Chondrocyte (in vitro differentiated cells): ENCODE measurements around the gene HPCAL4. TPM values are rescaled to one million over a fixed set of nuclear protein-coding genes. Genes with fewer than 3 reads are reported as not detected.

Experiments used
- DNase-seq: peaks from one replicate; pipeline ENCODE4 v3.0.0; 2021; ENCODE audit warnings: mixed read lengths, low spot score
- H3K27ac Mint-ChIP-seq: one replicate; pipeline ENCODE4 v1.8.0; 2021; ENCODE audit warnings: mild to moderate bottlenecking, moderate library complexity, mixed read lengths; ENCODE audit not compliant: unreplicated experiment
- H3K27me3 Mint-ChIP-seq: 2 replicates; pipeline ENCODE4 v1.8.0; 2021; ENCODE audit warnings: low read depth, mixed read lengths
- H3K36me3 Mint-ChIP-seq: 2 replicates; pipeline ENCODE4 v1.8.0; 2021; ENCODE audit warnings: low read depth, mixed read lengths
- H3K4me1 Mint-ChIP-seq: 2 replicates; pipeline ENCODE4 v1.8.0; 2021; ENCODE audit warnings: low read depth, mild to moderate bottlenecking, mixed read lengths
- H3K4me3 Mint-ChIP-seq: one replicate; pipeline ENCODE4 v1.8.0; 2021; ENCODE audit warnings: mild to moderate bottlenecking, moderate library complexity, mixed read lengths; ENCODE audit not compliant: unreplicated experiment
- H3K9me3 Mint-ChIP-seq: 2 replicates; pipeline ENCODE4 v1.8.0; 2021; ENCODE audit warnings: low read depth, mixed read lengths
- total RNA-seq: library from RNA; stranded (reverse); gene quantifications from 3 replicates; pipeline ENCODE4 v1.2.1, GENCODE V29; 2021
- TF ChIP-seq, protein P1 (sequence below): fragments of 200-600 bp; sonication (generic); IDR thresholded peaks from 2 replicates; pipeline ENCODE4 v1.5.0; 2021; ENCODE audit warnings: antibody characterized with exemption, mild to moderate bottlenecking, moderate library complexity

Gene HPCAL4
- total RNA-seq, 1 donor from 2014 or later, result not detected

DNA sequence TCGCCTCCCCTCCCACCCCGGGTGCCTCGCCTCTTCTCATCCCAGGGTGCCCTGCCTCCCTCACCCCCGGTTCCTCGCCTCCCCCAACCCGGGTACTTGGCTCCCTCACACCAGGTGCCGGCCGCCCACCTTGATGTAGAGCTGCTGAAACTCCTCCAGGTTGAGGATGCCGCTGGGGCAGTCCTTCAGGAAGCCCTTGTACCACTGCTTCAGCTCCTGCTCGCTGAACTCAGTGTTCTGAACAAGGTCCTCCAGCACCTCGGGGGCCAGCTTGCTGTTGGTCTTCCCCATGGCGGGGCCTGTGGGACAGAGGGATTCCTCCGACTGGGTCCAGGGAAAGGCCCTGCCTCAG lies 6.9 kb downstream of the HPCAL4 start:
- H3K27me3 Mint-ChIP-seq, result peaks cover 64% of the 10 kb centered on the region
- DNase-seq, result peak; percentile 90
- no peaks in the 10 kb centered on the region for H3K9me3 Mint-ChIP-seq
- no peak overlapping the region for H3K27ac Mint-ChIP-seq
- peaks cover 2% of the 10 kb centered on the region for H3K36me3 Mint-ChIP-seq
- TF ChIP-seq, protein P1, sequence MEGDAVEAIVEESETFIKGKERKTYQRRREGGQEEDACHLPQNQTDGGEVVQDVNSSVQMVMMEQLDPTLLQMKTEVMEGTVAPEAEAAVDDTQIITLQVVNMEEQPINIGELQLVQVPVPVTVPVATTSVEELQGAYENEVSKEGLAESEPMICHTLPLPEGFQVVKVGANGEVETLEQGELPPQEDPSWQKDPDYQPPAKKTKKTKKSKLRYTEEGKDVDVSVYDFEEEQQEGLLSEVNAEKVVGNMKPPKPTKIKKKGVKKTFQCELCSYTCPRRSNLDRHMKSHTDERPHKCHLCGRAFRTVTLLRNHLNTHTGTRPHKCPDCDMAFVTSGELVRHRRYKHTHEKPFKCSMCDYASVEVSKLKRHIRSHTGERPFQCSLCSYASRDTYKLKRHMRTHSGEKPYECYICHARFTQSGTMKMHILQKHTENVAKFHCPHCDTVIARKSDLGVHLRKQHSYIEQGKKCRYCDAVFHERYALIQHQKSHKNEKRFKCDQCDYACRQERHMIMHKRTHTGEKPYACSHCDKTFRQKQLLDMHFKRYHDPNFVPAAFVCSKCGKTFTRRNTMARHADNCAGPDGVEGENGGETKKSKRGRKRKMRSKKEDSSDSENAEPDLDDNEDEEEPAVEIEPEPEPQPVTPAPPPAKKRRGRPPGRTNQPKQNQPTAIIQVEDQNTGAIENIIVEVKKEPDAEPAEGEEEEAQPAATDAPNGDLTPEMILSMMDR, result no peak
- no peak overlapping the region for H3K4me3 Mint-ChIP-seq
- H3K4me1 Mint-ChIP-seq, result no peaks in the 10 kb centered on the region

DNA sequence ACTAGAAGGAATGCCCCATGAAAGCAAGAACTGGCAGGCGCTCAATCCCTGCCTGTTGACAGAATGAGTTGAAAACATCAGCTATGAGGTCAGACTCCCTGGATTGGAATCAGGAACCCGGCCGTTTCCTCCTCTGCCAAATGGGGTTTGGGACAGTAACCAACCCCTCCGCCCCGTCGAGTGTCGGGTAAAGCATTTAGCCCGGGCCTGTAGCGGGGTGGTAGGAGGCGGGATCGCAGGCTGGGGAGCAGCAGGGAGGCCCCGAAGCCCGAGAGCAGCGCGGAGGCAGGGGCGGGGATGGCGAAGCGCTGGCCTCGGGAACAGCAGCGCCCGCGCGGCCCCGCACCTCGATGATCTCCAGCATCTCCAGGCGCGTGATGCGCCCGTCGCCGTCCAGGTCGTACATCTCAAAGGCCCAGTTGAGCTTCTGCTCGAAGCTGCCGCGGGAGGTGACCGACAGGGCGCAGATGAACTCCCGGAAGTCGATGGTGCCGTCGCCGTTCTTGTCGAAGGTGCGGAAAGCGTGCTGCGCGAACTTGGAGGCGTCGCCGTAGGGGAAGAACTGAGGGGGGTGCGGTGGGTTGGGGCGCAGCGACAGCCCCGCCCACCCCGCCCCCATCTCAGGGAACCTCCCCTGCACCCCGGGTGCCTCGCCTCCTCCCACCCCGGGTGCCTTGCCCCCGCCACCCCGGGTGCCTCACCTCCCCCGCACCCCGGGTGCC lies 7.5 kb downstream of the HPCAL4 start:
- H3K4me1 Mint-ChIP-seq, result no peaks in the 10 kb centered on the region
- H3K4me3 Mint-ChIP-seq, result no peak overlapping the region
- TF ChIP-seq, protein P1, result no peak
- peaks cover 2% of the 10 kb centered on the region for H3K36me3 Mint-ChIP-seq
- H3K27me3 Mint-ChIP-seq, result peaks cover 59% of the 10 kb centered on the region
- H3K27ac Mint-ChIP-seq, result no peak overlapping the region
- peak; percentile 78 for DNase-seq
- no peaks in the 10 kb centered on the region for H3K9me3 Mint-ChIP-seq

DNA sequence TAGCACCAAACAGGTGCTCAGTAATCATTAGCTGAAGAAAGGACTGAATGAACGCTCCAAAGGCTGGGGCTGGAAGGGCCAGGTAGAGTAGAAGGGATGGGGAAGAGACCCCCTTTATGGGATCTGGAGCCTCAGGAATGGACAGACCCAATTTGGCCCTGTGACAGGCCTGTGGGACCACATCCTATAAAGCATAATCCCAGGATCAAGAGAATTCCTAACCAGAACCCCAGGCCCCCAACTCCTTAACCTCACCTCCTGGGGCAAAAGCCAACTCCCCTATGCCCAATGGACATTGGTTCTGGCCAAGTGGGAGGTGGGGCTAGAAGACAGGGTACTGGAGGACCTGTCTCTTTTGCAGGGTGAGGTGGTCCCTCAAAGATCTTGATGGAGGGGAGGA lies 9.2 kb downstream of the HPCAL4 start:
- Mint-ChIP-seq H3K27ac (no peak overlapping the region), H3K9me3 (no peaks in the 10 kb centered on the region), H3K4me1 (no peaks in the 10 kb centered on the region), H3K4me3 (no peak overlapping the region), H3K36me3 (peaks cover 2% of the 10 kb centered on the region), H3K27me3 (peaks cover 43% of the 10 kb centered on the region)
- TF ChIP-seq, protein P1, result no peak
- peak; percentile 10 for DNase-seq

DNA sequence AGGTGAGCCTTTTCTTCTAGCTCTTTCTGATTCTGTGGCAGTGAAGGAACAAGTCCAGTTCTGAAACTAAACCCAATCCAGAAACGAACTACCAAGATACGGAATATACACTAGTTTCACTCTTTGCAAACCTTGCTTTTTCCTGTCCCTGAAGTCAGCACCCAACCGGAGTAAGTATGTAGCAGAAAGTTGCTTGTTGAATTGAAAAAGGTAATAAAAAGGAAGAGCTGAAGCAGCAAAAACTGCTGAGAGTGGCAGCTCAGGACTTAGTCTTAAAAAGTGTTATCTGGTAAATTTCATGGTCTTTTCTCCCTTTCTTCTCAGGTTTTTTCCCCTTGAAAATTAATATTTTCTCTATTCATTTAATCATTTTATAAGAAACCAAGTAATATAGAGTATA lies 9.9 kb downstream of the HPCAL4 start:
- Mint-ChIP-seq H3K27ac (no peak overlapping the region), H3K9me3 (no peaks in the 10 kb centered on the region), H3K4me1 (no peaks in the 10 kb centered on the region), H3K36me3 (peaks cover 2% of the 10 kb centered on the region), H3K27me3 (peaks cover 40% of the 10 kb centered on the region), H3K4me3 (no peak overlapping the region)
- no peak for DNase-seq
- TF ChIP-seq, protein P1, result no peak

DNA sequence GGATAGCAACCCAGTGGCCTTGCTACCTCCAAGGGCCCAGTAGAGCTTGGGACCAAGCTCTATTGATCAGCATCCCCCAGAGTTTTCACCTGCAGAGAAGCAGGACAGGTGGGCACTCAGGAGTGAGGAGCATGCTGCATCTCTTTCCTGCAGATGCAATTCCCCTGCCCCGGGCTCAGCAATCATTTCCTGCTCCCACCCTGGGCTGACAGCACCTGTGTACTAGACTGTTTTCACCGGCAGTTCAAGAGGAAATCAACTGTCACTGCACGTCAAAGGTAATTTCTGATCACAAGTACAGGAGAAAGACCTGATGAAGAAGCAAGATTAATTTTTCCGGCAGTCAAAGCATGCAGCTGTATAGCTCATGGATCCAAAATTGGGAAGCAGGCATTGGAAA lies 10.5 kb downstream of the HPCAL4 start:
- TF ChIP-seq, protein P1, result no peak
- Mint-ChIP-seq H3K27me3 (peaks cover 38% of the 10 kb centered on the region), H3K36me3 (peaks cover 2% of the 10 kb centered on the region), H3K9me3 (no peaks in the 10 kb centered on the region), H3K27ac (no peak overlapping the region), H3K4me3 (no peak overlapping the region), H3K4me1 (no peaks in the 10 kb centered on the region)
- DNase-seq, result peak; percentile 32
